Measurements from ENCODE around the gene LRP3.

The LRP3 gene

GRCh38 chr19:33205110-33205509, 11.0 kb downstream of the LRP3 start:
- TF ChIP-seq ZNF384 (IDR thresholded peaks at IDR 0.05), result no peak
- TF ChIP-seq LEF1 (IDR thresholded peaks at IDR 0.05; ENCODE audit: borderline replicate concordance), result no peak
- no peak for TF ChIP-seq SUZ12 (IDR thresholded peaks at IDR 0.05)
- TF ChIP-seq NFRKB (IDR thresholded peaks at IDR 0.05), result no peak
- TF ChIP-seq L3MBTL2 (conservative IDR thresholded peaks at IDR 0.05), result no peak
- TF ChIP-seq, protein P1, sequence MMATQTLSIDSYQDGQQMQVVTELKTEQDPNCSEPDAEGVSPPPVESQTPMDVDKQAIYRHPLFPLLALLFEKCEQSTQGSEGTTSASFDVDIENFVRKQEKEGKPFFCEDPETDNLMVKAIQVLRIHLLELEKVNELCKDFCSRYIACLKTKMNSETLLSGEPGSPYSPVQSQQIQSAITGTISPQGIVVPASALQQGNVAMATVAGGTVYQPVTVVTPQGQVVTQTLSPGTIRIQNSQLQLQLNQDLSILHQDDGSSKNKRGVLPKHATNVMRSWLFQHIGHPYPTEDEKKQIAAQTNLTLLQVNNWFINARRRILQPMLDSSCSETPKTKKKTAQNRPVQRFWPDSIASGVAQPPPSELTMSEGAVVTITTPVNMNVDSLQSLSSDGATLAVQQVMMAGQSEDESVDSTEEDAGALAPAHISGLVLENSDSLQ (IDR thresholded peaks at IDR 0.05), result no peak
- no peak for TF ChIP-seq TARDBP (IDR thresholded peaks at IDR 0.05)
- TF ChIP-seq HDGF (IDR thresholded peaks at IDR 0.05; ENCODE audit: borderline replicate concordance), result no peak
- no peak for TF ChIP-seq FOXM1 (IDR thresholded peaks at IDR 0.05; ENCODE audit: borderline replicate concordance)
- TF ChIP-seq SP1 (IDR thresholded peaks at IDR 0.05), result no peak
- no peak for TF ChIP-seq FOXA1 (IDR thresholded peaks at IDR 0.05)
- POLR2A ChIA-PET, result no interaction called here
- CTCF ChIA-PET, result no interaction called here
- no peak for DNase-seq (ENCODE audit: extremely low spot score)

DNA sequence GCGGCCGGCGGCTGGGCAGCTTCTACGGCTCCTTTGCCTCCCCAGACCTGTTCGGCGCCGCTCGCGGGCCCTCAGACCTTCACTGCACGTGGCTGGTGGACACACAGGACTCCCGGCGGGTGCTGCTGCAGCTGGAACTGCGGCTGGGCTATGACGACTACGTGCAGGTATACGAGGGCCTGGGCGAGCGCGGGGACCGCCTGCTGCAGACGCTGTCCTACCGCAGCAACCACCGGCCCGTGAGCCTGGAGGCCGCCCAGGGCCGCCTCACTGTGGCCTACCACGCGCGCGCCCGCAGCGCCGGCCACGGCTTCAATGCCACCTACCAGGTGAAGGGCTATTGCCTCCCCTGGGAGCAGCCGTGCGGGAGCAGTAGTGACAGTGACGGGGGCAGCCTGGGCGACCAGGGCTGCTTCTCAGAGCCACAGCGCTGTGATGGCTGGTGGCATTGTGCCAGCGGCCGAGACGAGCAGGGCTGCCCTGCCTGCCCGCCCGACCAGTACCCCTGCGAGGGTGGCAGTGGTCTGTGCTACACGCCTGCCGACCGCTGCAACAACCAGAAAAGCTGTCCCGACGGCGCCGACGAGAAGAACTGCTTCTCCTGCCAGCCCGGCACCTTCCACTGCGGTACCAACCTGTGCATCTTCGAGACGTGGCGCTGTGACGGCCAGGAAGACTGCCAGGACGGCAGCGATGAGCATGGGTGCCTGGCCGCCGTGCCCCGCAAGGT, 11.6 kb downstream of the LRP3 start:
- CTCF ChIA-PET, result no interaction called here

GRCh38 chr19:33206261-33207039, 12.3 kb downstream of the LRP3 start:
- ChIA-PET CTCF (no interaction called here), POLR2A (no interaction called here)
- TF ChIP-seq L3MBTL2 (conservative IDR thresholded peaks at IDR 0.05), result no peak
- TF ChIP-seq FOXK2 (IDR thresholded peaks at IDR 0.05), result no peak
- no peak for TF ChIP-seq HDGF (IDR thresholded peaks at IDR 0.05; ENCODE audit: borderline replicate concordance)
- no peak for TF ChIP-seq ARNT (IDR thresholded peaks at IDR 0.05)
- TF ChIP-seq SUZ12 (IDR thresholded peaks at IDR 0.05), result no peak
- TF ChIP-seq ELF4 (IDR thresholded peaks at IDR 0.05), result no peak
- no peak for TF ChIP-seq SP1 (IDR thresholded peaks at IDR 0.05)
- no peak for DNase-seq (ENCODE audit: extremely low spot score)

More for the DNA sequence above, 11.6 kb downstream of the LRP3 start:
- TF ChIP-seq, protein P1 (IDR thresholded peaks at IDR 0.05), result no peak
- TF ChIP-seq CTBP1 (IDR thresholded peaks at IDR 0.05; ENCODE audit: borderline replicate concordance) (no peak), TARDBP (IDR thresholded peaks at IDR 0.05) (no peak), SP1 (IDR thresholded peaks at IDR 0.05) (no peak), FOXA1 (IDR thresholded peaks at IDR 0.05) (no peak), BHLHE40 (IDR thresholded peaks at IDR 0.05; ENCODE audit: borderline replicate concordance) (no peak), FOXM1 (IDR thresholded peaks at IDR 0.05; ENCODE audit: borderline replicate concordance) (no peak), ELF4 (IDR thresholded peaks at IDR 0.05) (no peak), LEF1 (IDR thresholded peaks at IDR 0.05; ENCODE audit: borderline replicate concordance) (no peak)
- no peak for DNase-seq (ENCODE audit: extremely low spot score)
- POLR2A ChIA-PET, result no interaction called here

GRCh38 chr19:33207040-33207620, 13.0 kb downstream of the LRP3 start:
- no peak for TF ChIP-seq BHLHE40 (IDR thresholded peaks at IDR 0.05; ENCODE audit: borderline replicate concordance)
- no peak for TF ChIP-seq NFRKB (IDR thresholded peaks at IDR 0.05)
- TF ChIP-seq LEF1 (IDR thresholded peaks at IDR 0.05; ENCODE audit: borderline replicate concordance), result no peak
- no peak for TF ChIP-seq SUZ12 (IDR thresholded peaks at IDR 0.05)
- no peak for TF ChIP-seq ARNT (IDR thresholded peaks at IDR 0.05)
- TF ChIP-seq, protein P1 (IDR thresholded peaks at IDR 0.05), result no peak
- no peak for TF ChIP-seq HDGF (IDR thresholded peaks at IDR 0.05; ENCODE audit: borderline replicate concordance)
- no peak for TF ChIP-seq FOXK2 (IDR thresholded peaks at IDR 0.05)
- TF ChIP-seq SP1 (IDR thresholded peaks at IDR 0.05), result no peak
- no peak for TF ChIP-seq ZNF384 (IDR thresholded peaks at IDR 0.05)
- TF ChIP-seq CTBP1 (IDR thresholded peaks at IDR 0.05; ENCODE audit: borderline replicate concordance), result no peak
- ChIA-PET CTCF (no interaction called here), POLR2A (no interaction called here)
- DNase-seq (ENCODE audit: extremely low spot score), result no peak

- ChIA-PET CTCF (no interaction called here), POLR2A (interaction anchor here (0.8 to 1.7 kb wide), 2 partner anchors 11 to 13 kb away, joined by 3 to 4 read pairs; no protein-coding TSS in a partner anchor)
- no peak for DNase-seq (ENCODE audit: extremely low spot score)
- TF ChIP-seq NFRKB (IDR thresholded peaks at IDR 0.05) (no peak), FOXM1 (IDR thresholded peaks at IDR 0.05; ENCODE audit: borderline replicate concordance) (no peak), LEF1 (IDR thresholded peaks at IDR 0.05; ENCODE audit: borderline replicate concordance) (no peak), HDGF (IDR thresholded peaks at IDR 0.05; ENCODE audit: borderline replicate concordance) (no peak), FOXK2 (IDR thresholded peaks at IDR 0.05) (no peak), FOXA1 (IDR thresholded peaks at IDR 0.05) (no peak), CTBP1 (IDR thresholded peaks at IDR 0.05; ENCODE audit: borderline replicate concordance) (no peak), ARNT (IDR thresholded peaks at IDR 0.05) (no peak), SUZ12 (IDR thresholded peaks at IDR 0.05) (no peak), L3MBTL2 (conservative IDR thresholded peaks at IDR 0.05) (no peak), BHLHE40 (IDR thresholded peaks at IDR 0.05; ENCODE audit: borderline replicate concordance) (no peak), TARDBP (IDR thresholded peaks at IDR 0.05) (no peak), SP1 (IDR thresholded peaks at IDR 0.05) (no peak), ELF4 (IDR thresholded peaks at IDR 0.05) (no peak)
- TF ChIP-seq, protein P1 (IDR thresholded peaks at IDR 0.05), result no peak
Observed at GRCh38 chr19:33207903-33208302, 13.8 kb downstream of the LRP3 start.

All from HEK293T (cell line).